DOHH2 (cell line): ENCODE measurements around the gene ARPC5L.

Experiments used
- H3F3A ChIP-seq: fragments of 200-600 bp; sonication (generic), shearing (Covaris generic); 2 replicates; pipeline ENCODE4 v1.6.0; 2016; ENCODE audit warnings: antibody characterized with exemption, mild to moderate bottlenecking; ENCODE audit not compliant: control insufficient read depth, insufficient read depth
- H3K27ac ChIP-seq: fragments of 200-600 bp; sonication (generic); 2 replicates; pipeline ENCODE4 v1.5.1; 2014; ENCODE audit warnings: low read depth, mild to moderate bottlenecking, low read length, moderate library complexity
- H3K27me3 ChIP-seq: fragments of 200-600 bp; sonication (generic); 2 replicates; pipeline ENCODE4 v1.6.1; 2014; ENCODE audit warnings: mild to moderate bottlenecking, low read length, mixed read lengths; ENCODE audit not compliant: control insufficient read depth
- H3K36me3 ChIP-seq: fragments of 200-600 bp; sonication (generic); 2 replicates; pipeline ENCODE4 v1.6.1; 2014; ENCODE audit warnings: mild to moderate bottlenecking, low read length, moderate library complexity, mixed read lengths; ENCODE audit not compliant: control insufficient read depth
- H3K4me1 ChIP-seq: fragments of 200-600 bp; sonication (generic); 2 replicates; pipeline ENCODE4 v1.6.1; 2014; ENCODE audit warnings: mild to moderate bottlenecking, low read length, mixed read lengths; ENCODE audit not compliant: control insufficient read depth
- H3K4me2 ChIP-seq: fragments of 200-600 bp; sonication (generic); 2 replicates; pipeline ENCODE4 v1.6.0; 2014; ENCODE audit warnings: mild to moderate bottlenecking, low read length, moderate library complexity
- H3K4me3 ChIP-seq: fragments of 200-600 bp; sonication (generic); 2 replicates; pipeline ENCODE4 v1.5.1; 2014; ENCODE audit warnings: mild to moderate bottlenecking, low read length, mixed read lengths
- H3K79me2 ChIP-seq: fragments of 200-600 bp; sonication (generic); 2 replicates; pipeline ENCODE4 v1.6.1; 2014; ENCODE audit warnings: mild to moderate bottlenecking, low read length, mixed read lengths; ENCODE audit not compliant: control insufficient read depth
- H3K9me2 ChIP-seq: fragments of 200-600 bp; sonication (generic); replicated peaks from 2 replicates; pipeline ENCODE4 v1.6.1; 2014; ENCODE audit warnings: mild to moderate bottlenecking, low read length, mixed read lengths; ENCODE audit not compliant: control insufficient read depth
- H3K9me3 ChIP-seq: fragments of 200-600 bp; sonication (generic); 2 replicates; pipeline ENCODE4 v1.6.1; 2014; ENCODE audit warnings: antibody characterized with exemption, low read length, mixed read lengths; ENCODE audit not compliant: control insufficient read depth, insufficient read depth
- H4K20me1 ChIP-seq: fragments of 200-600 bp; sonication (generic); 2 replicates; pipeline ENCODE4 v1.6.0; 2014; ENCODE audit warnings: low read depth, mild to moderate bottlenecking, antibody characterized with exemption, low read length, moderate library complexity; ENCODE audit not compliant: control insufficient read depth, insufficient read depth
- EZH2phosphoT487 ChIP-seq: fragments of 200-600 bp; sonication (generic); IDR thresholded peaks from 2 replicates; pipeline ENCODE4 v1.6.1; 2017; ENCODE audit warnings: borderline replicate concordance, mild to moderate bottlenecking, antibody characterized with exemption, low read length, moderate library complexity, mixed read lengths
- TF ChIP-seq, protein P1 (sequence below): fragments of 200-600 bp; sonication (generic); IDR thresholded peaks from one replicate; pipeline ENCODE4 v1.5.1; 2014; ENCODE audit warnings: antibody characterized with exemption, mild to moderate bottlenecking, low read depth, low read length; ENCODE audit not compliant: poor library complexity, severe bottlenecking

ARPC5L gene

DNA sequence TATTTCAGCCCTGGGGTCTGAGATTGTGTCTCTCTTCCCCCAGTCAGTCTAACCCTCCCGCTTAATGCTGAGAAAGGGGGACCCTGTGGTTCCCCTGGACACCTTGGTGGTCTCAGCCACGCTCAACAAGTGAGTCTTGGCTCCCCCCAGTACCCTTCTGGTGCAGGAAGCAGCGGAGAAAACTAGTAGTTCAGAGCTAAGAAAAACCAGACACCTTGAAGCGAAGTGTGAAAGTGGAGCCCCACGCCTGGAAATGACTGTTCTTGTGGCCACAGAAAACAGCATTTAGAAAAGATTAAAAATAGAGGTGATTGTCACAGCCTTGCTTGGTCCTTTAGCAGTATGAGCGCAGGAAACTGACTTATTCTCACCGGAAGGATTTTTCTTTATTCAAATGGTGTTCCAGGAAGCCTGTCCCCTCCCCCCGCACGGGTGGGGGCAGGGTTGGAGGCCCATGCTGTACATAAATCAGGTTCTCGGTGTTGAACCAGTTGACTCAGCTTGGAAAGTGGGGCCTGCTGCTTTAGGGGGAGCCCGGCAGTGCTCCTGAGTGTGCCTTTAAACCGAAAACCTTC, 8.1 kb downstream of the ARPC5L start:
- Histone ChIP-seq H3K4me3 (peak overlapping the region; percentile 75), H3K27me3 (no peaks in the 10 kb centered on the region), H3K36me3 (peaks cover 69% of the 10 kb centered on the region), H3K4me2 (peak overlapping the region; percentile 91), H3K9me2 (no peaks in the 10 kb centered on the region), H3K79me2 (peaks cover 79% of the 10 kb centered on the region), H4K20me1 (peaks cover 30% of the 10 kb centered on the region; the same call in 1 of the 2 replicates), H3F3A (peaks cover 6% of the 10 kb centered on the region), H3K9me3 (no peaks in the 10 kb centered on the region), H3K4me1 (peaks cover 49% of the 10 kb centered on the region), H3K27ac (peak overlapping the region; percentile 91)
- TF ChIP-seq, protein P1, sequence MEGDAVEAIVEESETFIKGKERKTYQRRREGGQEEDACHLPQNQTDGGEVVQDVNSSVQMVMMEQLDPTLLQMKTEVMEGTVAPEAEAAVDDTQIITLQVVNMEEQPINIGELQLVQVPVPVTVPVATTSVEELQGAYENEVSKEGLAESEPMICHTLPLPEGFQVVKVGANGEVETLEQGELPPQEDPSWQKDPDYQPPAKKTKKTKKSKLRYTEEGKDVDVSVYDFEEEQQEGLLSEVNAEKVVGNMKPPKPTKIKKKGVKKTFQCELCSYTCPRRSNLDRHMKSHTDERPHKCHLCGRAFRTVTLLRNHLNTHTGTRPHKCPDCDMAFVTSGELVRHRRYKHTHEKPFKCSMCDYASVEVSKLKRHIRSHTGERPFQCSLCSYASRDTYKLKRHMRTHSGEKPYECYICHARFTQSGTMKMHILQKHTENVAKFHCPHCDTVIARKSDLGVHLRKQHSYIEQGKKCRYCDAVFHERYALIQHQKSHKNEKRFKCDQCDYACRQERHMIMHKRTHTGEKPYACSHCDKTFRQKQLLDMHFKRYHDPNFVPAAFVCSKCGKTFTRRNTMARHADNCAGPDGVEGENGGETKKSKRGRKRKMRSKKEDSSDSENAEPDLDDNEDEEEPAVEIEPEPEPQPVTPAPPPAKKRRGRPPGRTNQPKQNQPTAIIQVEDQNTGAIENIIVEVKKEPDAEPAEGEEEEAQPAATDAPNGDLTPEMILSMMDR = no peak
- no peak for TF ChIP-seq EZH2phosphoT487

DNA sequence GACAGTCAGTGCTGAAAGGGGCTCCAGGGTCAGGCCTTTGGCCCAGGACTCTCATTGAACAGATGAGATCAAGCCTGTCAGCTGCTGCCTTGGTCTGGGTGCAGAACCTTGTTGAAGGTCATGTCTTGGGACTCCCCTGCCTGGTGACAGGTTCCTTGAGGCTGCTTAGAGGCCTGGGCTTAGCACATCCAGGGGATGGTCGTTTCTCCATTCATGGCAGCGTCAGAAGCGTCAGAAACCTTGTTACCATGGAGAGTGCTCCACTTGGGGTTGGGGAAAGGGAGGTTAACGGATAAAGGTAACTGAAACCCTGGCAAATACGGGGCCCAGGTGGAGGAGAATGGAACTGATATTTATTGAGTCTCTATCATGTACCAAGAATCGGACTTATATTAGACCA, 8.8 kb downstream of the ARPC5L start:
- Histone ChIP-seq H4K20me1 (peaks cover 30% of the 10 kb centered on the region; the same call in 1 of the 2 replicates), H3F3A (peaks cover 6% of the 10 kb centered on the region), H3K36me3 (peaks cover 75% of the 10 kb centered on the region), H3K4me1 (peaks cover 49% of the 10 kb centered on the region), H3K9me2 (no peaks in the 10 kb centered on the region), H3K4me2 (peak overlapping the region; percentile 91), H3K9me3 (no peaks in the 10 kb centered on the region), H3K4me3 (peak overlapping the region; percentile 75), H3K27ac (peak overlapping the region; percentile 91), H3K79me2 (peaks cover 86% of the 10 kb centered on the region), H3K27me3 (no peaks in the 10 kb centered on the region)
- TF ChIP-seq, protein P1 = no peak
- no peak for TF ChIP-seq EZH2phosphoT487

- Histone ChIP-seq H3K4me3 (peak overlapping the region; percentile 75), H3K9me2 (no peaks in the 10 kb centered on the region), H3K9me3 (no peaks in the 10 kb centered on the region), H3K27ac (peak overlapping the region; percentile 70; the same call in 1 of the 2 replicates), H3K4me2 (peak overlapping the region; percentile 91), H3F3A (peaks cover 6% of the 10 kb centered on the region), H3K79me2 (peaks cover 87% of the 10 kb centered on the region), H3K4me1 (peaks cover 49% of the 10 kb centered on the region), H3K27me3 (no peaks in the 10 kb centered on the region), H4K20me1 (peaks cover 30% of the 10 kb centered on the region; the same call in 1 of the 2 replicates), H3K36me3 (peaks cover 79% of the 10 kb centered on the region)
- no peak for TF ChIP-seq EZH2phosphoT487
- TF ChIP-seq, protein P1 = no peak
These were observed 9.2 kb downstream of the ARPC5L start for GRCh38 chr9:124871156-124871561.
